ENCODE results near the gene MBD6. TPM values are rescaled to one million over a fixed set of nuclear protein-coding genes. Genes with fewer than 3 reads are reported as not detected.

Gene MBD6
- total RNA-seq, 1 donor from 2014 or later: 158 TPM

DNA sequence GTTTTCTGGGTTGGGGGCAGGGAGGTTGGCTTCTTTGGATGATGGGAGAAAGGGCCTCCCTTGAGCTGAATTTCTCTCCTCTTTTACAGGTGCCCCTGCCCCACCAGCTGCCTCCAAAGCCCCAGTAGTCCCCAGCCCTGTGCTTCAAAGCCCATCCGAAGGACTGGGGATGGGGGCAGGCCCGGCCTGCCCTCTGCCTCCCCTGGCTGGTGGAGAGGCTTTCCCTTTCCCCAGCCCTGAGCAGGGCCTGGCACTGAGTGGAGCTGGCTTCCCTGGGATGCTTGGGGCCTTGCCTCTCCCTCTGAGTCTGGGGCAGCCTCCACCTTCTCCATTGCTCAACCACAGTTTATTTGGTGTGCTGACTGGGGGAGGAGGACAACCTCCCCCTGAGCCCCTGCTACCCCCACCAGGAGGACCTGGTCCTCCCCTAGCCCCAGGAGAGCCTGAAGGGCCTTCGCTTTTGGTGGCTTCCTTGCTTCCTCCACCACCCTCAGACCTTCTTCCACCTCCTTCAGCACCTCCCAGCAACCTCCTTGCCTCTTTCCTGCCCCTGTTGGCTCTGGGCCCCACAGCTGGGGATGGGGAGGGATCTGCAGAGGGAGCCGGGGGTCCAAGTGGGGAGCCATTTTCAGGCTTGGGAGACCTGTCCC lies 4.0 kb downstream of the MBD6 start:
- Mint-ChIP-seq H3K27ac (no peak overlapping the region), H3K4me1 (ENCODE audit: low read depth) (peaks cover 21% of the 10 kb centered on the region), H3K36me3 (ENCODE audit: insufficient read depth) (peaks cover 10% of the 10 kb centered on the region), H3K9me3 (ENCODE audit: low read depth) (no peaks in the 10 kb centered on the region), H3K4me3 (ENCODE audit: low read depth) (no peak overlapping the region), H3K27me3 (no peaks in the 10 kb centered on the region)
- DNase-seq (ENCODE audit: low spot score, unreplicated experiment): no peak
- TF ChIP-seq, protein P1, sequence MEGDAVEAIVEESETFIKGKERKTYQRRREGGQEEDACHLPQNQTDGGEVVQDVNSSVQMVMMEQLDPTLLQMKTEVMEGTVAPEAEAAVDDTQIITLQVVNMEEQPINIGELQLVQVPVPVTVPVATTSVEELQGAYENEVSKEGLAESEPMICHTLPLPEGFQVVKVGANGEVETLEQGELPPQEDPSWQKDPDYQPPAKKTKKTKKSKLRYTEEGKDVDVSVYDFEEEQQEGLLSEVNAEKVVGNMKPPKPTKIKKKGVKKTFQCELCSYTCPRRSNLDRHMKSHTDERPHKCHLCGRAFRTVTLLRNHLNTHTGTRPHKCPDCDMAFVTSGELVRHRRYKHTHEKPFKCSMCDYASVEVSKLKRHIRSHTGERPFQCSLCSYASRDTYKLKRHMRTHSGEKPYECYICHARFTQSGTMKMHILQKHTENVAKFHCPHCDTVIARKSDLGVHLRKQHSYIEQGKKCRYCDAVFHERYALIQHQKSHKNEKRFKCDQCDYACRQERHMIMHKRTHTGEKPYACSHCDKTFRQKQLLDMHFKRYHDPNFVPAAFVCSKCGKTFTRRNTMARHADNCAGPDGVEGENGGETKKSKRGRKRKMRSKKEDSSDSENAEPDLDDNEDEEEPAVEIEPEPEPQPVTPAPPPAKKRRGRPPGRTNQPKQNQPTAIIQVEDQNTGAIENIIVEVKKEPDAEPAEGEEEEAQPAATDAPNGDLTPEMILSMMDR (IDR thresholded peaks at IDR 0.05; ENCODE audit: unreplicated experiment): no peak

DNA sequence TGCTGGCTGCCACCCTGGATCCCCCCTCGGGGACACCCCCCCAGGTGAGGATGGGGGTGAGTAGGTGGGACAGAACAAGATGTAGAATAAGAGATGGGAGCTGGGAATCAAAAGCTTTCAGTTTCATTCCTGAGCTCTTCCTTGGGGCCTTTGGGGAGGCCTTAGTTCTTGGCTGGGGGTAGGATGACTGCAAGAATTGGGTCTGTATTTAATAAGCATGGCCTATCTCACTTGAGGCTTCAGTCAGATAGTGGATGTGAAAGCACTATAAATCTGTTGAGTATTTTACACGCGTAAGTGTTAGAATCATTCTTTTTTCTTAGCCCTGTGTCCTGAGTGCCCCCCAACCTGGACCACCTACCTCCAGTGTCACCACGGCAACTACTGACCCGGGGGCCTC lies 4.6 kb downstream of the MBD6 start:
- Mint-ChIP-seq H3K9me3 (ENCODE audit: low read depth) (no peaks in the 10 kb centered on the region), H3K27ac (no peak overlapping the region), H3K27me3 (no peaks in the 10 kb centered on the region), H3K4me3 (ENCODE audit: low read depth) (no peak overlapping the region), H3K36me3 (ENCODE audit: insufficient read depth) (peaks cover 10% of the 10 kb centered on the region), H3K4me1 (ENCODE audit: low read depth) (peaks cover 18% of the 10 kb centered on the region)
- no peak for DNase-seq (ENCODE audit: low spot score, unreplicated experiment)
- TF ChIP-seq, protein P1 (IDR thresholded peaks at IDR 0.05; ENCODE audit: unreplicated experiment): no peak

- H3K4me3 Mint-ChIP-seq (ENCODE audit: low read depth): no peak overlapping the region
- TF ChIP-seq, protein P1 (IDR thresholded peaks at IDR 0.05; ENCODE audit: unreplicated experiment): no peak
- peaks cover 17% of the 10 kb centered on the region for H3K4me1 Mint-ChIP-seq (ENCODE audit: low read depth)
- H3K36me3 Mint-ChIP-seq (ENCODE audit: insufficient read depth): peaks cover 15% of the 10 kb centered on the region
- DNase-seq (ENCODE audit: low spot score, unreplicated experiment): no peak
- H3K27ac Mint-ChIP-seq: no peak overlapping the region
- no peaks in the 10 kb centered on the region for H3K9me3 Mint-ChIP-seq (ENCODE audit: low read depth)
- H3K27me3 Mint-ChIP-seq: no peaks in the 10 kb centered on the region
These were observed 5.6 kb downstream of the MBD6 start for GRCh38 chr12:57528176-57528575.

- Mint-ChIP-seq H3K4me1 (ENCODE audit: low read depth) (peaks cover 9% of the 10 kb centered on the region), H3K27me3 (no peaks in the 10 kb centered on the region), H3K9me3 (ENCODE audit: low read depth) (no peaks in the 10 kb centered on the region), H3K4me3 (ENCODE audit: low read depth) (no peak overlapping the region), H3K36me3 (ENCODE audit: insufficient read depth) (peaks cover 17% of the 10 kb centered on the region), H3K27ac (no peak overlapping the region)
- DNase-seq (ENCODE audit: low spot score, unreplicated experiment): no peak
- TF ChIP-seq, protein P1 (IDR thresholded peaks at IDR 0.05; ENCODE audit: unreplicated experiment): no peak
These were observed 6.4 kb downstream of the MBD6 start for GRCh38 chr12:57528831-57529555.

GRCh38 chr12:57529831-57530230 lies 7.2 kb downstream of the MBD6 start:
- no peaks in the 10 kb centered on the region for H3K27me3 Mint-ChIP-seq
- TF ChIP-seq, protein P1 (IDR thresholded peaks at IDR 0.05; ENCODE audit: unreplicated experiment): no peak
- peaks cover 2% of the 10 kb centered on the region for H3K4me1 Mint-ChIP-seq (ENCODE audit: low read depth)
- H3K36me3 Mint-ChIP-seq (ENCODE audit: insufficient read depth): peaks cover 21% of the 10 kb centered on the region
- no peak for DNase-seq (ENCODE audit: low spot score, unreplicated experiment)
- no peaks in the 10 kb centered on the region for H3K9me3 Mint-ChIP-seq (ENCODE audit: low read depth)
- H3K4me3 Mint-ChIP-seq (ENCODE audit: low read depth): no peak overlapping the region
- H3K27ac Mint-ChIP-seq: no peak overlapping the region

Data from progenitor cell of endocrine pancreas (in vitro differentiated cells).